ENCODE data around the gene MFRP.

MFRP gene

DNA sequence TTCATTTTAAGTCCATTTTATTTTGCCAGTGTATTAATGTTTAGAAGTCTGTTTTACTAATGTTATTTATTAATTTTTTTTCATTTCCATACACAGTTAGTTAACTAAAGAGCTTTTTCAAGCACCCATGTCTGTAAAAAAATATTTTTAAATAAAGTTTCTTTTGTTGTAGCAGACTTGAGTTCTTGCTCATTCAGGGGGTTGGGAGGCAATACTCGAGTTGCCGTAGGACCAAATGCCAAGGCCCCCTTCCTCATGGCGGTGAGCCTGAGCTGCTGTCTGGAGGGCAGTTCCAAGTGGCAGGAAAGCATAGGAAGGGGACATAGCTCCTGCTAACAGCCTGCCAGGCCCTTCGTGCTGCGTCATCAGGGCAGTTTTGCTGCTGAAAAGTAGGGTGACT lies 38.5 kb downstream of the MFRP start:
- TF ChIP-seq POLR2AphosphoS5 (IDR thresholded peaks at IDR 0.05; ENCODE audit: low read depth, low read length) (no peak), TAF1 (IDR thresholded peaks at IDR 0.05; ENCODE audit: borderline replicate concordance, low read depth, low read length) (no peak), POLR2A (IDR thresholded peaks at IDR 0.05; ENCODE audit: low read depth, low read length) (no peak)
- FAIRE-seq (no peak), DNase-seq (ENCODE audit: insufficient read length) (no peak)

DNA sequence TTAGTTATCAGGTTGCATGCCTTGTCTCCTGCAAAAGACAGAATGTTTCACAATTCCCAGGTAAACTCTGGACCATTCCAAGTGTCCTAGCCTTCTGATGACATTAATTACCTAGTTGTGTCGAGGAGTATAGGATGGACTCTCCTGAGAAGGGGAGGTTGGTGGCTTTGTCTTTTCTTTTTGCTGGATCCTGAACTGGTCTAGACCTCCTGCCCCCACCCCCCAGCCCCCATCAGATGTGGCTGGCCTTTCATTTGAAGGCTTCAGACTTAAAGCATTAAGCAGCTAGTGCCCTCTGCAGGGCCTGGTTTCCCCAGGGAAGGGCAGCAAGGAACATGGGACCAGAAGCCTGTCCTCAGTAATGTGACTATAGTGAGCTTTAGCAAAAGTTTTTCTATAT lies 39.3 kb downstream of the MFRP start:
- DNase-seq (ENCODE audit: insufficient read length), result no peak
- TF ChIP-seq POLR2A (IDR thresholded peaks at IDR 0.05; ENCODE audit: low read depth, low read length) (no peak), POLR2AphosphoS5 (IDR thresholded peaks at IDR 0.05; ENCODE audit: low read depth, low read length) (no peak), TAF1 (IDR thresholded peaks at IDR 0.05; ENCODE audit: borderline replicate concordance, low read depth, low read length) (no peak)
- FAIRE-seq, result no peak

DNA sequence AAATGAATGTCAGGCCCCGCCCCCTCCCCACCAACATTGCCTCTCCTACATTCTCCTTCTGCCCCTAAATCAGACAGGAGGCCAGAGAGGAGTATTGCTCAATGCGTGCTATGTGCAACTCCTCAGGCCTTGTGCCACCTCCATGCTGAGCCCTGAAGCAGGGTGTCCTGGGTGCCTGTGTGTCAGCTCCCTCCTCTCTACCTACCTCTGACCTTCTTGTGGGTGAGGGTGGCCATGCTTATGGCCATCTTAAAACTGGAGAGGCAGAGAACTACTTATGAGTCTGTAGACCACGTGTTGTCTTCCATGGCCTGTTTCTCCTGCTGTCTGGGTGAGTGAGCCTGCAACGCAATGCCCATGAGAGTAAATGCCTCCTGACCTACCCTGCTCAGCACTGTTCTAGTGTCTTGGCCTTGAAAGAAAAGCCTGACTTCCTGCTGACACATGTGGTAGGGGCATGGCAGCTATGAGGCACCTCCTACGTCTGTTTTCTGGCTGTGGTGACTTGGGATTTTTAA lies 40.1 kb downstream of the MFRP start:
- FAIRE-seq (no peak), DNase-seq (ENCODE audit: insufficient read length) (no peak)
- TF ChIP-seq POLR2A (IDR thresholded peaks at IDR 0.05; ENCODE audit: low read depth, low read length) (no peak), TAF1 (IDR thresholded peaks at IDR 0.05; ENCODE audit: borderline replicate concordance, low read depth, low read length) (no peak)

DNA sequence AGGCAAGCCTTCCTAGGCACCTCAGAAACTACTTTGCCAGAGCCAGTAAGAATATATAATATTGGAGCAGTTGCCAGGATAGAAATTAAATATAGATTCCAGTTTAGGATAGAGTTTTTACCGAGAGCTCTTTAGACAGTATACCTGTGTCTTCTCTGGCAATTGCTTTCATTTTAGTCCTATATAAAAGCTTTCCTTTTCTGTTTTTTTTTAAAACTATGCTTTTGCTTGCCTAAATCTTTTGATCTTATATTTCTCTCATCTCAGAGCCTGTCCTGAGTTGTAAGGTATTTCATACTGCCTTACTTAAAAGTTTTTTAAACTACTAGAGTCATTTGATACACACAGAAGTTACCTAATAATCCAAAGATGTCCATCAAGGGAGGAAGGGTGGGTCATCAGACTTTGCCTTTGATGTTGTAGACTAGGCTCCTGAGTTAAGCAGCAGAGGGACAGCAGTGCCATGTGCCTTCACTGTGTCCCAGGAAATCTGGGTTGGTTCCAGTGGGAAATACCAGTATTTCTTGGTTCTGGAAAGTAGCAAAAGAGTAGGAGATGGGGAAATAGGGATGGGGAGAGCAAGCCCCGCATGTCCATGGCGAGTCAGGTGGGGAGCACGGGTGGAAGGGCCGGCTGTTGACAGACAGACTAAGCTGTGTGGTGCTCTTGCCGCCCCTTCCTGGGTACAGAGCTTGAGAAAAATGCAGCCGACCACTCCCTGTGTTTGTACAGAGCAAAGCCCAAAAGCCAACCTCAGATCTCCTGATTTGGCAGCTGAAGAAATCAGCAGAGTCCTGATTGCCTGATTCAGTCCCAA lies 40.7 kb downstream of the MFRP start:
- FAIRE-seq (no peak), DNase-seq (ENCODE audit: insufficient read length) (no peak)
- TF ChIP-seq TAF1 (IDR thresholded peaks at IDR 0.05; ENCODE audit: borderline replicate concordance, low read depth, low read length) (no peak), POLR2A (IDR thresholded peaks at IDR 0.05; ENCODE audit: low read depth, low read length) (no peak), POLR2AphosphoS5 (IDR thresholded peaks at IDR 0.05; ENCODE audit: low read depth, low read length) (no peak)

GRCh38 chr11:119303227-119303718 lies 43.2 kb downstream of the MFRP start:
- TF ChIP-seq POLR2A (IDR thresholded peaks at IDR 0.05; ENCODE audit: low read depth, low read length) (no peak), POLR2AphosphoS5 (IDR thresholded peaks at IDR 0.05; ENCODE audit: low read depth, low read length) (no peak), TAF1 (IDR thresholded peaks at IDR 0.05; ENCODE audit: borderline replicate concordance, low read depth, low read length) (no peak)
- no peak for DNase-seq (ENCODE audit: insufficient read length)
- FAIRE-seq, result no peak

GRCh38 chr11:119300198-119300964 lies 46.1 kb downstream of the MFRP start:
- TF ChIP-seq POLR2A (IDR thresholded peaks at IDR 0.05; ENCODE audit: low read depth, low read length) (no peak), POLR2AphosphoS5 (IDR thresholded peaks at IDR 0.05; ENCODE audit: low read depth, low read length) (no peak), TAF1 (IDR thresholded peaks at IDR 0.05; ENCODE audit: borderline replicate concordance, low read depth, low read length) (no peak)
- DNase-seq (ENCODE audit: insufficient read length) (no peak), FAIRE-seq (no peak)

DNA sequence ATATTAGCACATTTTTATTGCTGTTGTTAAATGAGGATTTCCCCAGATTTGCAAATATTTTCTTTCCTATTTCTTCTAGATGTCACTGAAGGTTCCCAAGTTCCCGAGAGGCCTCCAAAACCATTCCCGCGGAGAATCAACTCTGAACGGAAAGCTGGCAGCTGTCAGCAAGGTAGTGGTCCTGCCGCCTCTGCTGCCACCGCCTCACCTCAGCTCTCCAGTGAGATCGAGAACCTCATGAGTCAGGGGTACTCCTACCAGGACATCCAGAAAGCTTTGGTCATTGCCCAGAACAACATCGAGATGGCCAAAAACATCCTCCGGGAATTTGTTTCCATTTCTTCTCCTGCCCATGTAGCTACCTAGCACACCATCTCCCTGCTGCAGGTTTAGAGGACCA lies 47.1 kb downstream of the MFRP start:
- DNase-seq (ENCODE audit: insufficient read length) (no peak), FAIRE-seq (no peak)
- TF ChIP-seq TAF1 (IDR thresholded peaks at IDR 0.05; ENCODE audit: borderline replicate concordance, low read depth, low read length) (no peak), POLR2AphosphoS5 (IDR thresholded peaks at IDR 0.05; ENCODE audit: low read depth, low read length) (no peak), POLR2A (IDR thresholded peaks at IDR 0.05; ENCODE audit: low read depth, low read length) (no peak)

GRCh38 chr11:119298726-119299125 lies 47.8 kb downstream of the MFRP start:
- no peak for TF ChIP-seq POLR2A (IDR thresholded peaks at IDR 0.05; ENCODE audit: low read depth, low read length)
- TF ChIP-seq POLR2AphosphoS5 (IDR thresholded peaks at IDR 0.05; ENCODE audit: low read depth, low read length), result no peak
- no peak for TF ChIP-seq TAF1 (IDR thresholded peaks at IDR 0.05; ENCODE audit: borderline replicate concordance, low read depth, low read length)
- FAIRE-seq (no peak), DNase-seq (ENCODE audit: insufficient read length) (no peak)

- FAIRE-seq (no peak), DNase-seq (ENCODE audit: insufficient read length) (no peak)
- TF ChIP-seq TAF1 (IDR thresholded peaks at IDR 0.05; ENCODE audit: borderline replicate concordance, low read depth, low read length) (no peak), POLR2AphosphoS5 (IDR thresholded peaks at IDR 0.05; ENCODE audit: low read depth, low read length) (no peak), POLR2A (IDR thresholded peaks at IDR 0.05; ENCODE audit: low read depth, low read length) (no peak)
Observed at GRCh38 chr11:119297938-119298337, 48.6 kb downstream of the MFRP start.

GRCh38 chr11:119295178-119295577 lies 51.3 kb downstream of the MFRP start:
- no peak for DNase-seq (ENCODE audit: insufficient read length)
- no peak for TF ChIP-seq POLR2A (IDR thresholded peaks at IDR 0.05; ENCODE audit: low read depth, low read length)
- no peak for TF ChIP-seq TAF1 (IDR thresholded peaks at IDR 0.05; ENCODE audit: borderline replicate concordance, low read depth, low read length)
- TF ChIP-seq POLR2AphosphoS5 (IDR thresholded peaks at IDR 0.05; ENCODE audit: low read depth, low read length), result no peak
- FAIRE-seq, result no peak

- no peak for FAIRE-seq
- DNase-seq (ENCODE audit: insufficient read length), result no peak
- TF ChIP-seq POLR2A (IDR thresholded peaks at IDR 0.05; ENCODE audit: low read depth, low read length), result no peak
- no peak for TF ChIP-seq POLR2AphosphoS5 (IDR thresholded peaks at IDR 0.05; ENCODE audit: low read depth, low read length)
- no peak for TF ChIP-seq TAF1 (IDR thresholded peaks at IDR 0.05; ENCODE audit: borderline replicate concordance, low read depth, low read length)
Observed at GRCh38 chr11:119293461-119293860, 53.0 kb downstream of the MFRP start.
